H9 (cell line): ENCODE measurements around the gene MYH4. TPM values are rescaled to one million over a fixed set of nuclear protein-coding genes. Genes with fewer than 3 reads are reported as not detected.

Source experiments
- DNase-seq: peaks from one replicate; pipeline ENCODE4 v3.0.0-alpha.2; 2017
- H2AFZ ChIP-seq: one replicate; pipeline ENCODE4 v1.6.1; 2013; ENCODE audit warnings: mild to moderate bottlenecking, low read length, control low read depth, moderate library complexity
- H2AK5ac ChIP-seq: 2 replicates; pipeline ENCODE4 v1.6.1; 2013; ENCODE audit warnings: low read length, control low read depth, mixed read lengths; ENCODE audit not compliant: insufficient read length
- H2BK120ac ChIP-seq: one replicate; pipeline ENCODE4 v1.6.1; 2013; ENCODE audit warnings: low read depth, mild to moderate bottlenecking, low read length, control low read depth, inconsistent platforms; ENCODE audit not compliant: poor library complexity, severe bottlenecking
- H2BK12ac ChIP-seq: 2 replicates; pipeline ENCODE4 v1.6.1; 2013; ENCODE audit warnings: low read length, control low read depth, mixed read lengths, low read depth; ENCODE audit not compliant: insufficient read length
- H2BK15ac ChIP-seq: 2 replicates; pipeline ENCODE4 v1.6.1; 2013; ENCODE audit warnings: low read depth, low read length, control low read depth
- H2BK20ac ChIP-seq: one replicate; pipeline ENCODE4 v1.6.1; 2013; ENCODE audit warnings: low read depth, mild to moderate bottlenecking, low read length, control low read depth, inconsistent platforms; ENCODE audit not compliant: poor library complexity, severe bottlenecking
- H2BK5ac ChIP-seq: 2 replicates; pipeline ENCODE4 v1.6.1; 2013; ENCODE audit warnings: low read length, control low read depth, mixed read lengths; ENCODE audit not compliant: insufficient read length
- H3K14ac ChIP-seq: 2 replicates; pipeline ENCODE4 v1.6.1; 2013; ENCODE audit warnings: low read length, control low read depth; ENCODE audit not compliant: insufficient read depth
- H3K18ac ChIP-seq: 2 replicates; pipeline ENCODE4 v1.6.1; 2013; ENCODE audit warnings: low read depth, mild to moderate bottlenecking, mixed read lengths, low read length, control low read depth; ENCODE audit not compliant: insufficient read length
- H3K23ac ChIP-seq: 2 replicates; pipeline ENCODE4 v1.6.1; 2013; ENCODE audit warnings: low read length, control low read depth, mixed read lengths, low read depth; ENCODE audit not compliant: insufficient read length
- H3K23me2 ChIP-seq: 2 replicates; pipeline ENCODE4 v1.6.1; 2013; ENCODE audit warnings: low read depth, mild to moderate bottlenecking, mixed read lengths, low read length, control low read depth; ENCODE audit not compliant: insufficient read length, poor library complexity, severe bottlenecking
- H3K27ac ChIP-seq: 2 replicates; pipeline ENCODE4 v1.5.1; 2013; ENCODE audit warnings: low read length, control low read depth, mixed read lengths, low read depth; ENCODE audit not compliant: insufficient read length
- H3K27me3 ChIP-seq: 2 replicates; pipeline ENCODE4 v1.6.1; 2013; ENCODE audit warnings: low read length, control low read depth, inconsistent platforms; ENCODE audit not compliant: insufficient read depth
- H3K4ac ChIP-seq: 2 replicates; pipeline ENCODE4 v1.6.1; 2013; ENCODE audit warnings: low read depth, mild to moderate bottlenecking, control low read depth, inconsistent platforms, low read length, moderate library complexity
- H3K4me1 ChIP-seq: 2 replicates; pipeline ENCODE4 v1.6.1; 2013; ENCODE audit warnings: low read length, control low read depth, inconsistent platforms; ENCODE audit not compliant: insufficient read depth
- H3K4me2 ChIP-seq: 2 replicates; pipeline ENCODE4 v1.6.1; 2013; ENCODE audit warnings: low read length, control low read depth, mixed read lengths; ENCODE audit not compliant: insufficient read length, insufficient read depth
- H3K56ac ChIP-seq: 2 replicates; pipeline ENCODE4 v1.6.1; 2013; ENCODE audit warnings: low read depth, mild to moderate bottlenecking, mixed read lengths, low read length, control low read depth; ENCODE audit not compliant: insufficient read length
- H3K79me1 ChIP-seq: 2 replicates; pipeline ENCODE4 v1.6.1; 2013; ENCODE audit warnings: low read depth, mild to moderate bottlenecking, moderate library complexity, low read length, control low read depth, inconsistent platforms; ENCODE audit not compliant: insufficient read depth, poor library complexity, severe bottlenecking
- H3K79me2 ChIP-seq: 2 replicates; pipeline ENCODE4 v1.6.1; 2013; ENCODE audit warnings: low read length, control low read depth, inconsistent platforms; ENCODE audit not compliant: insufficient read depth
- H3K9ac ChIP-seq: 2 replicates; pipeline ENCODE4 v1.6.1; 2013; ENCODE audit warnings: low read length, control low read depth, mixed read lengths; ENCODE audit not compliant: insufficient read length; ENCODE audit errors: extremely low read depth
- H3K9me3 ChIP-seq: one replicate; pipeline ENCODE4 v1.6.1; 2013; ENCODE audit warnings: low read depth, low read length, inconsistent platforms; ENCODE audit not compliant: control insufficient read depth
- H3T11ph ChIP-seq: one replicate; pipeline ENCODE4 v1.6.1; 2013; ENCODE audit warnings: mild to moderate bottlenecking, low read length, control low read depth, inconsistent platforms
- H4K20me1 ChIP-seq: one replicate; pipeline ENCODE4 v1.6.1; 2013; ENCODE audit not compliant: control insufficient read depth, insufficient read length, insufficient read depth
- H4K5ac ChIP-seq: 2 replicates; pipeline ENCODE4 v1.6.1; 2013; ENCODE audit warnings: low read depth, mild to moderate bottlenecking, mixed read lengths, low read length, control low read depth; ENCODE audit not compliant: insufficient read length
- H4K8ac ChIP-seq: replicated peaks from 2 replicates; pipeline ENCODE4 v1.6.1; 2013; ENCODE audit warnings: low read length, control low read depth, mixed read lengths, low read depth; ENCODE audit not compliant: insufficient read length
- H4K91ac ChIP-seq: 2 replicates; pipeline ENCODE4 v1.6.1; 2013; ENCODE audit warnings: low read depth, mild to moderate bottlenecking, moderate library complexity, mixed read lengths, low read length, control low read depth; ENCODE audit not compliant: insufficient read length
- H3K27ac Mint-ChIP-seq, 3 experiments: 2 replicates in 2 of 3; 3 replicates in 1 of 3; pipeline ENCODE4 v1.8.0; 2020 to 2021; ENCODE audit warnings: mixed read lengths in 3 of 3, mild to moderate bottlenecking in 1 of 3, moderate library complexity in 1 of 3
- H3K27me3 Mint-ChIP-seq: 2 replicates; pipeline ENCODE4 v1.8.0; 2021; ENCODE audit warnings: low read depth, mild to moderate bottlenecking, moderate library complexity, mixed read lengths
- H3K36me3 Mint-ChIP-seq, 3 experiments: 2 replicates in 2 of 3; 3 replicates in 1 of 3; pipeline ENCODE4 v1.8.0; 2020 to 2021; ENCODE audit warnings: low read depth in 3 of 3, mixed read lengths in 3 of 3; ENCODE audit not compliant: insufficient read depth in 1 of 3
- H3K4me1 Mint-ChIP-seq, 2 experiments: 2 replicates each; pipeline ENCODE4 v1.8.0; 2020; ENCODE audit warnings: mixed read lengths in 2 of 2
- H3K4me3 Mint-ChIP-seq, 2 experiments: 2 replicates in 1 of 2; 3 replicates in 1 of 2; pipeline ENCODE4 v1.8.0; 2020 to 2021; ENCODE audit warnings: mild to moderate bottlenecking in 2 of 2, mixed read lengths in 2 of 2, moderate library complexity in 1 of 2
- H3K9me3 Mint-ChIP-seq, 2 experiments: 2 replicates in 1 of 2; 3 replicates in 1 of 2; pipeline ENCODE4 v1.8.0; 2020; ENCODE audit warnings: mild to moderate bottlenecking in 2 of 2, mixed read lengths in 2 of 2, moderate library complexity in 1 of 2
- CTCF ChIP-seq: fragments of 200-600 bp; sonication (generic); conservative IDR thresholded peaks from 3 replicates; pipeline ENCODE4 v1.8.0; 2021; ENCODE audit warnings: antibody characterized with exemption, mild to moderate bottlenecking
- WGBS: extraction: QIAGEN DNeasy Blood & Tissue Kit; methylation state at CpG from one replicate; pipeline ENCODE4 v1.1.7; 2013; ENCODE audit warnings: missing lambda C conversion rate, low lambda C conversion rate, mixed read lengths; ENCODE audit not compliant: insufficient read length; ENCODE audit errors: extremely low coverage; 5-methylcytosine and 5-hydroxymethylcytosine counted together
- total RNA-seq: library from RNA; stranded (reverse); gene quantifications from 2 replicates; pipeline ENCODE4 v1.2.1, GENCODE V29; 2021

The MYH4 gene
- total RNA-seq, 1 experiment from 2014 or later: not detected

- H3K9me3 ChIP-seq: no peaks in the 10 kb centered on the region
- H2AK5ac ChIP-seq: no peak overlapping the region
- H2BK12ac ChIP-seq: no peak overlapping the region
- no peak overlapping the region for H3K4ac ChIP-seq
- no peak overlapping the region for H3K18ac ChIP-seq
- no peaks in the 10 kb centered on the region for H3K79me1 ChIP-seq
- no peak overlapping the region for H3K27ac ChIP-seq
- no peak overlapping the region for H3T11ph ChIP-seq
- no peak overlapping the region for H2AFZ ChIP-seq
- H2BK120ac ChIP-seq: no peak overlapping the region
- no peak overlapping the region for H2BK20ac ChIP-seq
- no peak overlapping the region for H2BK5ac ChIP-seq
- no peaks in the 10 kb centered on the region for H3K4me1 ChIP-seq
- no peak overlapping the region for H4K8ac ChIP-seq
- no peaks in the 10 kb centered on the region for H3K36me3 Mint-ChIP-seq
- H3K4me3 Mint-ChIP-seq: no peak overlapping the region
- no peak overlapping the region for H3K56ac ChIP-seq
- DNase-seq: no peak
- no peak overlapping the region for H3K4me2 ChIP-seq
- no peak overlapping the region for H3K27ac Mint-ChIP-seq
- H4K91ac ChIP-seq: no peak overlapping the region
- no peaks in the 10 kb centered on the region for H3K9me3 Mint-ChIP-seq
- H3K23me2 ChIP-seq: no peaks in the 10 kb centered on the region
- no peaks in the 10 kb centered on the region for H4K20me1 ChIP-seq
- no peaks in the 10 kb centered on the region for H3K79me2 ChIP-seq
- peaks cover 2% of the 10 kb centered on the region; the same call in 1 of the 2 replicates for H3K27me3 Mint-ChIP-seq
- H4K5ac ChIP-seq: no peak overlapping the region
- no peak overlapping the region for H2BK15ac ChIP-seq
- H3K9ac ChIP-seq: no peak overlapping the region
- H3K23ac ChIP-seq: no peak overlapping the region
- H3K14ac ChIP-seq: no peak overlapping the region
- no peaks in the 10 kb centered on the region for H3K27me3 ChIP-seq
- WGBS: no CpG with 5 or more reads among the region's 14 CpGs
- no peak for TF ChIP-seq CTCF
- H3K4me1 Mint-ChIP-seq: no peaks in the 10 kb centered on the region
Observed at GRCh38 chr17:10396524-10397163, 72.7 kb downstream of the MYH4 start.
